ENCODE measurements around the gene FANCE. TPM values are rescaled to one million over a fixed set of nuclear protein-coding genes. Genes with fewer than 3 reads are reported as not detected.

Gene FANCE
- total RNA-seq = 7.7 and 12.3 TPM in 2 replicates

GRCh38 chr6:35452183-35453090 is at the start of gene FANCE:
TSS of gene FANCE (plus strand) at chr6:35452338. CDS start at chr6:35452546, 208 bp downstream.

GRCh38 chr6:35468181-35468979 is 16.2 kb downstream of the FANCE start, which contains the start of gene RPL10A:
TSS of gene RPL10A (plus strand) at chr6:35468401. CDS start at chr6:35468435, 34 bp downstream.

GRCh38 chr6:35496841-35497570 is 44.9 kb downstream of the FANCE start, which contains the start of gene TEAD3:
TSS of gene TEAD3 (minus strand) at chr6:35497079.

GRCh38 chr6:35512740-35513139 is 60.6 kb downstream of the FANCE start, which contains the start of gene TULP1:
TSS of gene TULP1 (minus strand) at chr6:35512896. CDS start at chr6:35512858, 38 bp downstream.

Small RNAs within 50 kb of the gene (small RNA-seq; reads per million reads assigned to genes)
- 0.26 reads per million for gene MIR7111 (ENCODE audit: low replicate concordance)

Other genes with a start within 250 kb of the FANCE start
- gene SCUBE3, start 238.4 kb upstream of the FANCE start, total RNA-seq = 0.22 and 9.9 TPM in 2 replicates
- gene ZNF76, start 192.6 kb upstream of the FANCE start, total RNA-seq = 20.9 and 27.6 TPM in 2 replicates
- gene DEF6, start 154.5 kb upstream of the FANCE start, total RNA-seq = 0.22 and 0.57 TPM in 2 replicates
- gene PPARD, start 109.8 kb upstream of the FANCE start, total RNA-seq = 8.3 and 11.6 TPM in 2 replicates
- 845 and 1,403 TPM in 2 replicates for gene RPL10A, start 16.1 kb downstream of the FANCE start, total RNA-seq
- gene TEAD3, start 44.7 kb downstream of the FANCE start, total RNA-seq = 18.2 and 26.9 TPM in 2 replicates
- not detected in 2 replicates for gene TULP1, start 60.6 kb downstream of the FANCE start, total RNA-seq
- 1.3 and 8.0 TPM in 2 replicates for gene FKBP5, start 236.6 kb downstream of the FANCE start, total RNA-seq

Measured in placental pericyte (primary cell).